ENCODE results near the gene KRT31. TPM values are rescaled to one million over a fixed set of nuclear protein-coding genes. Genes with fewer than 3 reads are reported as not detected.

Gene KRT31
- total RNA-seq, 1 experiment from 2014 or later, result not detected

- BruUV-seq (replicated peaks), result no TSS peak
- TF ChIP-seq TCF7L2 (IDR thresholded peaks at IDR 0.05; ENCODE audit: low read depth, low read length) (no peak), SIN3A (IDR thresholded peaks at IDR 0.05; ENCODE audit: borderline replicate concordance, insufficient read depth, low read depth, low read length) (no peak), POLR2AphosphoS5 (IDR thresholded peaks at IDR 0.05; ENCODE audit: low read depth, low read length) (no peak)
- TF ChIP-seq, protein P1, sequence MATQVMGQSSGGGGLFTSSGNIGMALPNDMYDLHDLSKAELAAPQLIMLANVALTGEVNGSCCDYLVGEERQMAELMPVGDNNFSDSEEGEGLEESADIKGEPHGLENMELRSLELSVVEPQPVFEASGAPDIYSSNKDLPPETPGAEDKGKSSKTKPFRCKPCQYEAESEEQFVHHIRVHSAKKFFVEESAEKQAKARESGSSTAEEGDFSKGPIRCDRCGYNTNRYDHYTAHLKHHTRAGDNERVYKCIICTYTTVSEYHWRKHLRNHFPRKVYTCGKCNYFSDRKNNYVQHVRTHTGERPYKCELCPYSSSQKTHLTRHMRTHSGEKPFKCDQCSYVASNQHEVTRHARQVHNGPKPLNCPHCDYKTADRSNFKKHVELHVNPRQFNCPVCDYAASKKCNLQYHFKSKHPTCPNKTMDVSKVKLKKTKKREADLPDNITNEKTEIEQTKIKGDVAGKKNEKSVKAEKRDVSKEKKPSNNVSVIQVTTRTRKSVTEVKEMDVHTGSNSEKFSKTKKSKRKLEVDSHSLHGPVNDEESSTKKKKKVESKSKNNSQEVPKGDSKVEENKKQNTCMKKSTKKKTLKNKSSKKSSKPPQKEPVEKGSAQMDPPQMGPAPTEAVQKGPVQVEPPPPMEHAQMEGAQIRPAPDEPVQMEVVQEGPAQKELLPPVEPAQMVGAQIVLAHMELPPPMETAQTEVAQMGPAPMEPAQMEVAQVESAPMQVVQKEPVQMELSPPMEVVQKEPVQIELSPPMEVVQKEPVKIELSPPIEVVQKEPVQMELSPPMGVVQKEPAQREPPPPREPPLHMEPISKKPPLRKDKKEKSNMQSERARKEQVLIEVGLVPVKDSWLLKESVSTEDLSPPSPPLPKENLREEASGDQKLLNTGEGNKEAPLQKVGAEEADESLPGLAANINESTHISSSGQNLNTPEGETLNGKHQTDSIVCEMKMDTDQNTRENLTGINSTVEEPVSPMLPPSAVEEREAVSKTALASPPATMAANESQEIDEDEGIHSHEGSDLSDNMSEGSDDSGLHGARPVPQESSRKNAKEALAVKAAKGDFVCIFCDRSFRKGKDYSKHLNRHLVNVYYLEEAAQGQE (IDR thresholded peaks at IDR 0.05; ENCODE audit: insufficient read depth in 1 of 2, low read depth in 2 of 2, low read length in 1 of 2), result no peak
- TF ChIP-seq, protein P2, sequence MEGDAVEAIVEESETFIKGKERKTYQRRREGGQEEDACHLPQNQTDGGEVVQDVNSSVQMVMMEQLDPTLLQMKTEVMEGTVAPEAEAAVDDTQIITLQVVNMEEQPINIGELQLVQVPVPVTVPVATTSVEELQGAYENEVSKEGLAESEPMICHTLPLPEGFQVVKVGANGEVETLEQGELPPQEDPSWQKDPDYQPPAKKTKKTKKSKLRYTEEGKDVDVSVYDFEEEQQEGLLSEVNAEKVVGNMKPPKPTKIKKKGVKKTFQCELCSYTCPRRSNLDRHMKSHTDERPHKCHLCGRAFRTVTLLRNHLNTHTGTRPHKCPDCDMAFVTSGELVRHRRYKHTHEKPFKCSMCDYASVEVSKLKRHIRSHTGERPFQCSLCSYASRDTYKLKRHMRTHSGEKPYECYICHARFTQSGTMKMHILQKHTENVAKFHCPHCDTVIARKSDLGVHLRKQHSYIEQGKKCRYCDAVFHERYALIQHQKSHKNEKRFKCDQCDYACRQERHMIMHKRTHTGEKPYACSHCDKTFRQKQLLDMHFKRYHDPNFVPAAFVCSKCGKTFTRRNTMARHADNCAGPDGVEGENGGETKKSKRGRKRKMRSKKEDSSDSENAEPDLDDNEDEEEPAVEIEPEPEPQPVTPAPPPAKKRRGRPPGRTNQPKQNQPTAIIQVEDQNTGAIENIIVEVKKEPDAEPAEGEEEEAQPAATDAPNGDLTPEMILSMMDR (IDR thresholded peaks at IDR 0.05), result no peak
- DNase-seq (ENCODE audit: low read depth, low spot score), result no peak
- intact Hi-C loops (cut with micrococcal nuclease; ENCODE audit: unreplicated experiment) (no loop called here), in situ Hi-C loops (cut with HindIII; ENCODE audit: low pct_unique_long_range_greater_than_20kb, low sequenced_read_pairs) (no loop called here)
- ChIA-PET POLR2A (no interaction called here), CTCF (interaction anchor here (1.5 kb wide), 1 partner anchor 10 kb away, joined by 4 read pairs; no protein-coding TSS in a partner anchor)
- peaks cover 13% of the 10 kb centered on the region for H3K4me1 ChIP-seq (ENCODE audit: control insufficient read depth, insufficient read depth, low read length)
- H3K36me3 ChIP-seq (ENCODE audit: control insufficient read depth, insufficient read depth, low read length), result no peaks in the 10 kb centered on the region
- H3K9me3 ChIP-seq (ENCODE audit: control insufficient read depth, insufficient read depth, low read depth, low read length), result no peaks in the 10 kb centered on the region
- H3K27me3 ChIP-seq (ENCODE audit: control insufficient read depth, insufficient read depth, low read length), result no peaks in the 10 kb centered on the region
- peak overlapping the region; percentile 13; the same call in 1 of the 2 replicates for H3K27ac ChIP-seq (ENCODE audit: low read length)
- H3K4me3 ChIP-seq (ENCODE audit: low read depth in 2 of 2, low read length in 2 of 2), result no peak overlapping the region
- ATAC-seq, result no peak
Observed at GRCh38 chr17:41407226-41407625, 9.8 kb upstream of the KRT31 start.

GRCh38 chr17:41406205-41406604, 8.8 kb upstream of the KRT31 start:
- intact Hi-C loops (cut with micrococcal nuclease; ENCODE audit: unreplicated experiment) (no loop called here), in situ Hi-C loops (cut with HindIII; ENCODE audit: low pct_unique_long_range_greater_than_20kb, low sequenced_read_pairs) (no loop called here)
- peaks cover 13% of the 10 kb centered on the region for H3K4me1 ChIP-seq (ENCODE audit: control insufficient read depth, insufficient read depth, low read length)
- H3K27me3 ChIP-seq (ENCODE audit: control insufficient read depth, insufficient read depth, low read length), result no peaks in the 10 kb centered on the region
- H3K4me3 ChIP-seq (ENCODE audit: low read depth in 2 of 2, low read length in 2 of 2), result no peak overlapping the region
- TF ChIP-seq TCF7L2 (IDR thresholded peaks at IDR 0.05; ENCODE audit: low read depth, low read length), result no peak
- TF ChIP-seq, protein P1 (IDR thresholded peaks at IDR 0.05; ENCODE audit: insufficient read depth in 1 of 2, low read depth in 2 of 2, low read length in 1 of 2), result no peak
- TF ChIP-seq, protein P2 (IDR thresholded peaks at IDR 0.05), result peak; percentile 57
- TF ChIP-seq POLR2AphosphoS5 (IDR thresholded peaks at IDR 0.05; ENCODE audit: low read depth, low read length), result no peak
- BruUV-seq (replicated peaks), result no TSS peak
- DNase-seq (ENCODE audit: low read depth, low spot score) (no peak), ATAC-seq (peak; percentile 89)
- ChIA-PET CTCF (interaction anchor here (0.9 to 1.8 kb wide), 3 partner anchors 11 to 143 kb away, joined by 3 to 10 read pairs (median 4); no protein-coding TSS in a partner anchor), POLR2A (no interaction called here)
- H3K27ac ChIP-seq (ENCODE audit: low read length), result peak overlapping the region; percentile 13; the same call in 1 of the 2 replicates
- no peaks in the 10 kb centered on the region for H3K9me3 ChIP-seq (ENCODE audit: control insufficient read depth, insufficient read depth, low read depth, low read length)
- no peaks in the 10 kb centered on the region for H3K36me3 ChIP-seq (ENCODE audit: control insufficient read depth, insufficient read depth, low read length)

All from Panc1 (cell line).